Cortex of kidney (tissue), 1 donor: ENCODE measurements around the gene RRP9.
"Not testable (repeated sequence)": the region's sequence is repeated elsewhere in the genome, so short reads cannot be mapped to it uniquely, and the experiment has no call there.

ENCODE experiments used
- DNase-seq: peaks from one replicate; lab custom pipeline; 2025; lab: John Stamatoyannopoulos, UW

RRP9 gene

DNA sequence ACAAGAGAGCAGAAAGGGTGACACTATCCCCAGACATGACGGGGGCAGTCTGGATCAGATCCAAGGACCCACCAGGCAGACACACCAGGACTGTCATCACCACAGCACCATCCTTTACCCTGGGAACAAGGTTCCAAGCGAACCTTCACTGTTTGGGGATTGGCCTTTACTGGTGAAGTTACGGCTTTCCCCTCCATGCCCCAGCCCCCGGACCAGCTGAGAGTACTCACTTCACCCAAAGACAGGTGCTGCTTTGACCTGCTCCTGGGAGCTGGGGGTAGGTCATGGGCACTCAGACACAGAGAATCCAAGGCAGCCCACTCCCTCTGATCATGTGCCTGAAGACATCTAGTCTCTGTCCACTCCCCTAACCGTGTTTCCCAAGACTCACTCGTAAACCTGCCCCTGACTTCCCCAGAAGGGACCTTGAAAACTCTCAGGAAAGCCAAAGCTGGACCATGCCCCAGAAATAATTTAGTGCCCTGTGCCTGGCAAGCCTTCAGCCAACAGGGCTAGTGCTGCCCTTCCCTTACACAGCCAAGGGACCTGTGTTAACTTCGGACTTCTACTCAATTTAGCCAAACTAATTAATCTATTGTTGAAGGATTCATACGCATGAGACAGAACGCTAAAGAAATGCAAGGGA is 2.8 kb downstream of the RRP9 start:
- DNase-seq = no peak

DNA sequence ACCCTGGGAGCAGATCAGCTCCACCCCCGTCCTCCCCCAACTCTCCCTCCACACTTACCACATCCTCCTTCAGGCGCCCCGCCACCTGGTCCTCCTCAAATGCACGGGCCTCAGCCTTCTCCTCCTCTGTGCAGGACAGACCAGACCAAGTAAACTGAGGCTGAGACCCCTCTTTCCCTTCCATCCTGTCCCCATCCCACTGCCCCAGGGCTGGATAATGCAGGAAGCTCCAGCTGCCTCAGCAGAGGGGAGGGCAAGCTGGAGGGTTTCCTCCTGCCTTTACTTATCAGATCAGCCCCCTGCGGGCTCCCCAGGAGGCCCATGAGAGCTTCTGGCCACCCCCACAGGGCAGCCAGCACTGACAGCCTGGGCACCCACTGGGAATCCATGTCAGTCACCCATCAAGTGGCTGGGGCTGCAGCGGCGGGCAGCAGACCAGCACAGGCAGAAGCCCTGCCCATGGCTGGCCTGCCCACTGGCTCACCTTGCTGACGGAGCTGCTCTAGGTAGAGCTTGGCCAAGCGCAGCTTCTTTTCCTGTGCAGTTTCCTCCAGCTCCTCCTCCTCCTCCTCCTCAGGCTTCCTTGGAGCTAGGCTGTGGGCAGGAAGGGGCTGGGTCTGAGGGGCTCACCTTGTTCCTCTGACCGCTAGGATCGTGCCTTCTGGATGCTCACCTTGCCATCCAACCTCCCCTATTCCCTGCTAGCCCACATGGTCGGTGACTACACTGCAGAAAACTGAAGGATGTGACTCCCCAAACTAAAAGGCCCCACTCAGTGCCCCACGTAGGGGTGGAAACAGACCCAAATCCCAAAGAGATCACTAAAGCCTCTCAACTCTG is 3.9 kb downstream of the RRP9 start:
- DNase-seq = no peak

- no peak for DNase-seq
These were observed 4.7 kb downstream of the RRP9 start for GRCh38 chr3:51937014-51937413.

DNA sequence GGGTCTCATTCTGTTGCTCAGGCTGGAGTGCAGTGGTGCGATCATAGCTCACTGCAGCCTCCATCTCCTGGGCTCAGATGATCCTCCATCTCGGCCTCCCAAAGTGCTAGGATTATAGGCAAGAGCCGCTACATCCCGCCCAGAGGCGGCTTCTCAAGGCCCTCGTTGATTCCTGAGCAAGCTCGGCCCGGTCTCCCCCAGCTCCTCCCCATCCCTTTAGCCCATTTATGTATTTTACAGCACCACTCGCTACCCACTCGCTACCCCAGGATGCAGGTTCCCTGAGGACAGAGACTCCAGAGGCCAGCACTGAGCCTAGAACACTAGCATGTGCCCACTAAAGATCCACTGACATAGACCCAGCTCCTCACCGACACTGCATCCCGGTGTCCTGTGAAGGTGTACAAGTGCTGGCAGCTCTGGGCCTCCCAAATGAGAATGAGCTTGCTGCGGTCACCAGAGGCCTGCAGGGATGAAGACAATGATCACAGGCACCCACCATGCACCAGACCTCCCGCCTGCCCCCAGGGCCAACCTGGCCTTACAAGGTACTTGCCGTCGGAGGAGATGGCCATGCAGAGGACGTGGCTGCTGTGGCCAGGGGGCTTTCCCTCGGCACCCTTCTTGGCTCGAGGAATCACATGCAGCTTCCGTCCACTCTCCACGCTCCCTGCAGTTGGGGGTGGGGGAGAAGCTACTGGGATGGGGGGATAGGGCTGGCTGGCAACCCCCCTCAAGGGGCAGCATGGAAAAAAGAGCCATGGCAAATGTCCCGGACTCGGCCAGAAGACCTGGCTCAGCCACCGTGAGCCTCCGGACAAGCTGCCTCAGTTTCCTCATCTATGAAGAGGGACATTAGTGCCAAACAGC is 5.6 kb downstream of the RRP9 start:
- DNase-seq = no peak

DNA sequence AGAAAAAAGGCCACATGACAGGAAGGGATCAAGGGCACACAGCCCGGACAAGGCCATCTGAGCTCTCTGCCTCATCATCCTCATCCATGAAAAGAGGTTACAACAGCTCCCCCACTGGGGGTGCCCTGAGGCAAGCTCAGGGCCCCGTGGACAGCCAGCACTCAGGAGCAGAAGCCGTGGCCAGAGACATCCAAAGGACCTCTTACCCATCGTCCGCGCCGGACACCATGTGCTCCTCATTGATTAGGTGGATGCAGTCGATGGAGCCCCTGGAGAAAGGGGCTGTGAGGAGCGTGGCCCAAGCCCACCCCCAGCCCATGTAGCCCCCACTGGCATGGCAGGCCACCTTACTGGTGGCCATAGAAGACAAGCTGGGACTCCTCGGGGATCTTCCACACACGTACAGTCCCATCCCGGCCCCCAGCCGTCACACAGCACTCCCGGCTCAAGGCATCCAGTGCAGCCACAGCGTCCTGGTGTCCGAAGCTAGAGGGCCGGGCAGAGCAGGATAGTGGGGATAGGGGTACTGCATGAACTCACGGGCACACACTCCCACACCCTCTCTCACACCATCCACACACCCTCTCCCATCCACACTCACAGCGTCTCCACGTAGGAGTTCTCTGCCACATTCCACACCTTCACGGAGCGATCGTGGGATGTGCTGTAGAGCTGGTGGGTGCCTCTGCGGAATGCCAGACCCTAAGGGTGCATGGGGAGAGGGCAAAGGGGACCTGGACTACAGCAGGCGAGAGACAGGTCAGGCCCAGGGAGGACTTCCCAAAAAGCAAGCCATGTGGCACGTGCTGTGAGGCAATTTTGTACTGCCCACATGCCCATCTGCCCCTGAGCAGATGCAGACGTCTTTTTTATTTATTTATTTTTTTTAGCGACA is 6.5 kb downstream of the RRP9 start:
- DNase-seq = no peak

DNA sequence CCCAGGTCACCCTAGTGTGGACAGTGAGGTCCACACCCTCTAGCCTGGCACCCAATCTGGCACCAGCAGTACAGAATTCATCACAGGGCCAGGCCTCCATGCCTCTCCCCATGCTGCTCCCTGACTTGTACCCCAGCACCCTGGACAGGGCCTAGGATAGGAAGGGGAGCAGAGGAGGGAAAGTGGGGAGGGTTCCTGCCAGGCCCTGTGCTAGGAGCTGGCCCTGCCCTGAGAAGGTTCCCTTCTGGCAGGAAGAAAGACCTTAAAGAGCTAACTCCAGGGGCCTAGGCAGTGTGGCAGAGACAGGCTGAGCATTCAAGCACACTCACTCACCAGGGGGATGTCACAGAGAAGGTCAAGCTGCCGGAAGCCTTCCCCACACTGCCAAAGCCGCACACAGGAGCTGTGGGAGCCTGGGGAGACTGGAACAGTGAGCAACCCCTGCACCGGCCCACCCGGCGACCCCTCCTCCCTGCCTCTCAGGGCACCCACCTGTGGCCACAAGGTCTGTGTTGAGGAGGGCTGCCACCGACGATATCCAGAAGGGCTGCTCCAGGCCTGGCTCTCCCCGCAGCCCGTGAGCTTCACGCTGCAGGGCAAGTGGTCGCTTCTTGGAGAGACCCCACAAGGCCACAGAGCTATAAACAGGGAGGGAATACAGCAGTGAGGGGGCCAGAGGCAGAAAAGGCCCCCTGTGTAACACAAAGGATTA is 7.4 kb downstream of the RRP9 start:
- DNase-seq = no peak

DNA sequence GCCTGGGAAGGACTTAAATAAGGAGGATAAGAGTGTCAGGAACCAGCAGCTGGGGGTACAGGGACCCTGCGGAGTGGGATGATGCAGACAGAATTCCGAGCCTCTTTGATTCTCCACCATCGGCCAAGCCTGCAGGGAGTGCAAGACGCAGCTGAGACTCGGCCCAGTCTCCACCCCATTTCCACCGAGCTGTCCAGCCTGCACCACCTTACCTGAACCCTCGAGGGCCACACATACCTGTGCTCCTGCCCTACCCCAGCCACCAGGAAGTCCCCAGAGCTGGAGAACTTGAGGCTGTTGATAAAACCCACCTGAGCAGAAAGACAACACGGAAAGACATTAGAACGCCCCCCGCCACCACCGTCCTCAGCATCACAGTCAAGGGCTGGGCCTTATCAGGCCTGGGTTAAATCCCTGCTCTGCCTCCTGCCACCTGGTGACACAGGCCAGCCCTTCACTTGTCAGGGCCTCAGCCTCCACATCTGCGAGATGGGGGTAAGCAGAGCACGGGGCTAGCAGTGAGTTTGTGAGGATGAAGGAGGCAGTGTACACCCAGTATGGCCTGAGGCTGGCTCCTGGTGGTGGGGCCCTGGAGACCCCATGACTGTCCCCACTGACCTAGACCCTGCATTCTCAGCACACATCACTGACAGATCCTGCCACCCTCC is 8.1 kb downstream of the RRP9 start:
- DNase-seq = no peak

GRCh38 chr3:51932471-51933370 is 9.0 kb downstream of the RRP9 start:
- DNase-seq = no peak

GRCh38 chr3:51931756-51932155 is 9.9 kb downstream of the RRP9 start:
- no peak for DNase-seq

GRCh38 chr3:51930439-51930838 is 11.3 kb downstream of the RRP9 start:
- DNase-seq = no peak

DNA sequence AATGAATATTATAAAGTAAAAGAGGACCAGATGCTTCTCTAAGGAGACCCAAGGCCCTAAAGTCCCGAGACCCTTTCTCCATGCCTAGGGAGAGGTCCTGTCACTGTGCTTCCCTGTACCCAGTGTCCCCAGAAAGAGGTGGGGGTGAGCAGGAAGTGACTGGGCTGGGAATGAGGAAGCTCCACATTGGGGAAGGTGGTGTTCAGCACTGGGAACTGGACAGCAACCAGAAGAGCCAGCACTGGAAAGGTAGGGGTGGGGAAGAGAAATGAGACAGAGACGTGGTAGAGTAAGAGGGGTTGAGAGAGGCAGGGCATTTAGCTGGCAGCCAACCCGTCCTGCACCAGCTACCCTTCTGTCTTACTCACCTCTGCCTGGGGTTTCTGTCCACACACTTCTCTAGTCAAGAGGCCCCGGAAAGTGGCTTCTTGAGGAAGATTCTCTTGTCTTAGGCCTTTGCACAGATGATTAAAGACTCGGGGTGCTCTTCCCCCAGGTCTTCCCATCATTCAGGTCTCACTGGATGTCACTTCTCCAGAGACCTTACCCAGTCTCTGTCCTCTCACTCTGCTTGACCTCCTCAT is 12.2 kb downstream of the RRP9 start:
- no peak for DNase-seq

DNA sequence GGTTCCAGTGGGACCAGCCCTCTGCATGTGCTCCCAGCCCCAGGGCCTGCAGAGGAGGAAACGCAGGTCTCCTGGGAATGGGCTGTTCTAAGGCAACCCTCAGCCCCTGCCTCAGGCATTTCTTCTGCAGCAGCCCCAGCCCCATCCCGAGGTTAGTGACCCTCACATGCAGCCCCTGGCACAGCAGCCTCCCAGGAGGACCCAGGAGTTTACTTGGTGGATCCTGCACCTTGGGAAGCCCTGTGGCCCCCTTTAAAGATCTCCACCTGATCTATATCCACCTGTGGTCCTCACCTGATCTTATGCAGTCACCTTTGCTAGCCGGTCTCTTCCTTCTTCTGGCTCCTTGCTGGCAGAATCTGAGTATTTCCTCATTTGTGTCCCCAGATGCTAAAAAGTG is 12.7 kb downstream of the RRP9 start:
- not testable (repeated sequence) for DNase-seq

GRCh38 chr3:51928438-51928837 is 13.3 kb downstream of the RRP9 start:
- no peak for DNase-seq

DNA sequence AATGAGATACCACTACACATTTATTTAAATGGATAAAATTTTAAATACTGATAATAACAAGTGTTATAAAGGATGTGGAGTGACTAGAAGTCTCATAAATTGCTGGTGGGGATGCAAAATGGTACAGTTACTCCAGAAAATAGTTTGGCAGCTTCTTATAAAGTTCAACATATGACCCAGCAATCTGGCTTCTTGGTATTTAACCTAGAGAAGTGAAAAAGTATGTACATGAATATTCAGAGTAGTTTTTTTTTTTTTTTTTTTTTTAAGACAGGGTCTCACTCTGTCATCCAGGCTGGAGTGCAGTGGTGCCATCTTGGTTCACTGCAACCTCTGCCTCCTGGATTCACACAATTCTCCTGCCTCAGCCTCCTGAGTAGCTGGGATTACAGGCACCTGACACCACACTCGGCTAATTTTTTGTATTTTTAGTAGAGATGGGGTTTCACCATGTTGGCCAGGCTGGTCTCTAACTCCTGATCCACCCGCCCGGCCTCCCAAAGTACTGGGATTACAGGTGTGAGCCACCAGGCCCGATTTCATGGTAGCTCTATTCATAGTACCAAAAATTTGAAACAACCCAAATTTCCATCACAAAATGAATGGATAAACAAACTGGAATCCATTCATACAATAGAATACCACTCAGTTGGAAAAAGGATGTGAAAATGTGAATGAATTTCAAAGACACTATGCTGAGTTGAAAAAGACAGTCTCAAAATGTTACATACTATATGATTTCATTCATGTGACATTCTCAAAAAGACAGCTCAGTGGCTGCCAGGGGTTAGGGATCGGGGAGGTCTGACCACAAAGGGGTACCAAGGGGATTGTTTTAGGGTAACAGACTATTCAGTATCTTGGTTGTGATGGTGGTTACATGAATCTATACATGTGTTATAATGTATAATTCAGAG is 14.4 kb downstream of the RRP9 start:
- DNase-seq = no peak

DNA sequence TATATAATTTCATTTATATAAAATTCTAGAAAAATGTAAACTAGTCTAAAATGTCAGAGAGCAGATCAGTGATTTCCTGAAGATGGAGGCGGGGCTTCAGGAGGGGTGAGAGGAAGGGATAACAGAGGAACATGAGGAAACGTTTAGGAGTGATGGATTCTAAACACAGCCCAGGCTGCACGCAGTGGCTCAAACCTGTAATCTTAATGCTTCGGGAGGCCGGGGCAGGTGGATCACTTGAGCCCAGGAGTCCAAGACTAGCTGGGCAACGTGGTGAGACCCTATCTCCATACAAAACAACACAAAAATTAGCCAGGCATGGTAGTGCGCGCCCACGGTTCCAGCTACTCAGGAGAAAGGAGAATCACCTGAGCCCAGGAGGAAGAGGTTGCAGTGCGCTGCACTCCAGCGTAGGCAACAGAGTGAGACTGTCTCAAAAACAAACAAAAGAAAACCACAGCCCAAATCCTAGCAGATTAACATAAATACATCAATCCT is 20.6 kb downstream of the RRP9 start:
- no peak for DNase-seq

- DNase-seq = no peak
These were observed 25.3 kb downstream of the RRP9 start for GRCh38 chr3:51916418-51916817.

DNA sequence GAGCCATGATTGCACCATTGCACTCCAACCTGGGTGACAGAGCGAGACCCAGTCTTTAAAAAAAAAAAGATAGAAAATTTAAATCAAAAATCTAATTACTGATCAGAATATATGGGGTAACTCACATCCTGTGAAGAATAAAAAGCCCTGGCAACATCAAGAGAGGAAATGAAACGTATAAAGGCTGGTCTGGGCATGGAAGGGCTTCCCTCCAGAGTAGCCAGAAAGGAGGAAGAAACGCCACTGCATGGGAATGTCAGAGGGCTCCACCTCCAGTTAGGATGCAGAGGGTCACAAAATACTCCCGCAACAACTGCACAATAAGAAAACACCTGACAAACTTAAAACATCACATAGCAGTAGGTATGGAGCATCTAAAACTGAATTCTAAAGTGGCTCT is 33.7 kb downstream of the RRP9 start:
- no peak for DNase-seq
